GM11168 (cell line): ENCODE data around the gene IQCM.

ENCODE experiments used
- in situ Hi-C: fragments of 300-500 bp; cut with MboI; formaldehyde crosslinking; loops from one replicate; pipeline ENCODE4 v1.12.0; 2022; ENCODE audit warnings: low sequenced_read_pairs; ENCODE audit not compliant: unreplicated experiment

IQCM gene

DNA sequence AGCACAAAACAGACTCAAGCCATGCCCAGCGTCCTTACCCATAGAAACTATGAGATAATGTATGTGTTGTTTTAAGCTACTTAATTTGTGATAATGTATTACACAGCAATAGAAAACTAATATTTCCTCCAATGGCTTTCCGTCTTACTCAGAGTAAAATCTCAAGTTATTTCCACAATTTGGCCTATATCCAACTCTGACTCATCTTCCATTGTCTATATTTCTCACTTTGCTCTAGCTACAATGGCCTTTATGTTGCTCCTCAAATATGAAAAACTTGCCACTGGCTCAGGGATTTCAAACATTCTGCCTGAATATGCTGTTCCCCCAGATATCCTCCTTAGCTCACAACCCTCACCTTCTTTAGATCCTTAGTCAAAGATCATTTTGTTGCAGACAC, 31.6 kb downstream of the IQCM start:
- in situ Hi-C loops: no loop called here

DNA sequence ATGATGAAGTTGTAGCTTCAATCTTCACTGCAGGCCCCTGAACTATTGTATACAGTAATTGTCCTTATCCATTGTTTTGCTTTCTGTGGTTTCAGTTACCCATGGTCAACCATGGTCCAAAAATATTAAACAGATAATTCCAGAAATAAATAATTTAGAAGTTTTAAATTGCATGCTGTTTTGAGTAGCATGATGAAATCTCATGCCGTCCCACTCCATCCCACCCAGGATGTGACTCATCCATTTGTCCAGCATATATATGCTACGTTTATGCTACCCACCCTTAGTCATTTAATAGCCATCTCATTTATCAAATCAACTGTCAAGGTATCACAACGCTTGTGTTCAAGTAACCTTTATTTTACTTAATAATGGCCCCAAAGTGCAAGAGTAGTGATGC, 34.5 kb downstream of the IQCM start:
- in situ Hi-C loops: no loop called here

DNA sequence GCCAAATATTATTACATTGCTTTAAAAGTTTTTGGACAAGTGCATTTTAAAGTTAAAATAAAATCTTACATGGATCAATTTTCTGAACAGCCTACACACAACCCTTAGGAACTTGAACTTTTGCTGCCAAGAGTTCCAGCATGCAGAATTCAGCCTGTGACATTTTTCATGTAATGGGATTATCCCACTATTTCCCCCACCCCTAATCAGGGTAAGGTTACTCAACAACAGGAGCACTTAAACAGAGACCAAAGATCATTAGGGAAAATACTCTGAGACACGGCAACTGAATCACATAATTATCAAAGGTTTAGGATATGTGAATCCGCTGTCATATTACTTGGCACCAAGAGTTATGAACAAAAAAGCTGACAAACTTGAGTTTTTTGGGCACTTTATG, 47.2 kb downstream of the IQCM start:
- in situ Hi-C loops: no loop called here

DNA sequence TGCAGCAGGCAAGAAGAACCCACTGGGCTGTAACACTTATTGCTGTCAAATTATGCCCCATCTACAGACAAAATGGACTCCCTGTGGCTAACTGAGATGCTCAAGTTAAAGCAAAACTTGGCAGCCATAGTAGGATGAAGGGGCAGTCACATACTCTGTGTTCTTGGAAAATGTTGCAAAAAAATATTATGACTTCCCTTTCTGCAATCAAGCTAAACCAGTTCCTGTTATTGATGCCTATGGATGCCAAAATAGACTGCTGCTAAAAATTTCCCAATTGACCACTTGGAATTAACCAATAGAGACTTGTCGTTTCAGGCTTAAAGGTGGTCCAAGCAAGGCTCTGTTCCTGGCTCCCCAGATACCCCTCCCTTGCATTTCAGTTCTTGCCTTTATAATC, 49.5 kb downstream of the IQCM start:
- in situ Hi-C loops: no loop called here

DNA sequence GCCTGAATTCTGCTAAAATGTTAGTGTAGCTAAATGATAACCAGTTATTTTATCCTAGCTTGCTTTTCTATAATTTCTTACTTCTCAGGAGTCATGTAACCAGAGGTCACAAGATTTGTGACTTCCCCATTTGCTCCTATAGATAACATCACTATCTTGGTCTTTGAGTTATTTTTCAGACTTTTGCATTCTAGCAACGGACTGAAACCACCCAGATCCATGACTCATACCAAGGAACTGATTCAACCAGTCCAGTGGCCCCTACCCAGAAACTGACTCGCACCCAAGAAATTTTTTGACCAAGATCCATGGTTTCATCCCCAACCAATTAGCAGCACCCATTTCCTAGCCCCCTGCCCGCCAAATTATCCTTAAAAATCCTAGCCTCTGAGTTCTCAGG, 50.0 kb downstream of the IQCM start:
- in situ Hi-C loops: no loop called here

DNA sequence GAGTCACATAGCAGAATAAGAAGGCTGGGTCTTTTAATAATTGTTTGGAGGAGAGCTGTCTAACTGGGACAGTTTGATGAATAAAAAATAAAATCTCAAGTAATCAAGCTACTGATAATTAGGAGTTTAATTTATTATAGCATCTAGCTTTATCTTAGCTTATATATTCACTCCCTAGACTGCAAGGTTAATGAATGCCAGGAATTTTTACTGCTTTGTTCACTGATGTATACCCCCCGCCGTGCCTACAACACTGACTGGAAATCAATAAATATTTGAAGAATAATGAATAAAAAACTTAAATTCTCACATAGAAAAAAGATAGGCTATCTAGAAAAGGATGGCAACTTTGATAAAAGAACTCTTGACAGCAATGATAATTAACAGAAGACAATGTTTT, 59.7 kb downstream of the IQCM start:
- in situ Hi-C loops: no loop called here

DNA sequence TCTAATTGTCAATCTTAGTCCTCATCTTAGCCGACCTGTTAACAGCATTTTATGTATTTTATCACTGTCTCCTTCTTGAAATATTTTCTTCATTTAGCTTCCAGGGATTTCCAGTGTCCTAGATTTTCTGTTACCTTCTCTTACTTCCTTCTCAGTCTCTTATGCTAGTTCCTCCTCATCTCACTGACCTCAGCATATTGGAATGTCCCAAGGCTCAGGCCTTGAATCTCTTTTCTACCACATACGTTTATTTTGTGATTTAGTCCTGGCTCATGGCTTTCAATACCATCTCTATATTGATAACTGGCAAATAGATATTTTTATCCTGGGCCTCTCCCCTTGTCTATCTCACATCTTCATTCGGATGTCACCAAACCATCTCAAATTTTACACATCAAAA, 61.1 kb downstream of the IQCM start:
- in situ Hi-C loops: no loop called here

DNA sequence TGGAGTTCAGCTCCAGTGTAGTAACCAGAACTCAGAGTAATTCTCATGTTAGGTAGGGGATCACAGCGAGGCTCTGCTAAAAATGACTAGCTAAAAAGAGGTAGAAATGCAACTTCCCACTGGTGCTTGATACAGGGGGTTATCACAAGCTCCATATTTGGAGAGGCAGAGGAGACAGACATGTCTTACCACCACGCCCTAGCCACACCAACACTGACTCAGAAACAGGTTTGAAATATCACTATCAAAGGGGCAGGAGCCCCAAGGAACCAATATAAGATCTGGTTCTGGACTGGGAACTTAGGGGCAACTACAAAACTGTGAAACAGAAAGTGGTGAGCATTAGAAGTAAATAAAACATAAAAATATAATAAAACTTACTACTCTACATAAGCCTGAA, 62.9 kb downstream of the IQCM start:
- in situ Hi-C loops: no loop called here

DNA sequence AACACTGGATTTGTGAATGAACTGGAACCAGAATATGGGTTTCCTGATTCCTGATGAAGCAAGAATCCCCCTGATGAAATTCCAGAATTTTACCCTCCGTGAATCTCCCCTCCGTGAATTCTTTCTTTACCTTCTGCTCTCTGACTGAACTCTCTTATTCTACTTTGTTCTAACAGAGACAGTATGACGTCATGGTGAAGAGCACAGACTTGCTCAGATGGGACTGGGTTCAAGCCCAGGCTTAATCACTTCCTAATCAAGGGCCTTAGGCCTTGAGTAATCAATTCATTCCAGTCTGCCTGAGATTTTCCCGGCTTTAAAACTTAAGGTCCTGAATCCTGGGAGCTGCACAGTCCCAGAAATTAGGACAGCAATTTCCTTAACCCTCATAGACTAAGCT, 64.5 kb downstream of the IQCM start:
- in situ Hi-C loops: no loop called here

DNA sequence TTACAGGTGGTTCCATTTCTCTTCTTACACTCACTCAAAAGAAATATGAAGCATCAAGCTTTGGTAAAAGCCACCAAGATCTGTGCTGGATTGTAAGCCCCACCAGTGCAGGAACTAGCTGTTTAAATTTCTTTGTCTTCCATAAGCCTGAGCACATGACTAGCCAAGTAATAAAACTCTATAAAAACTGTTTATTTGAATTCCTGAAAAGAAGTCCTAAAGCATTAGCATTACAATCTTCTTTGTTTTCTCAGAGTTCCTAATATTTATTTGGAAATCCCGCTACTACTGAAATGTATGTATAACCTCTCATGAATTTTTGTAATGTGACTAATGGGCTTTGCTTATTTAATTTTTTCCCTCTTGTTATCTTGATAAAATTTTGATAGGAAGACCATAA, 65.9 kb downstream of the IQCM start:
- in situ Hi-C loops: no loop called here

DNA sequence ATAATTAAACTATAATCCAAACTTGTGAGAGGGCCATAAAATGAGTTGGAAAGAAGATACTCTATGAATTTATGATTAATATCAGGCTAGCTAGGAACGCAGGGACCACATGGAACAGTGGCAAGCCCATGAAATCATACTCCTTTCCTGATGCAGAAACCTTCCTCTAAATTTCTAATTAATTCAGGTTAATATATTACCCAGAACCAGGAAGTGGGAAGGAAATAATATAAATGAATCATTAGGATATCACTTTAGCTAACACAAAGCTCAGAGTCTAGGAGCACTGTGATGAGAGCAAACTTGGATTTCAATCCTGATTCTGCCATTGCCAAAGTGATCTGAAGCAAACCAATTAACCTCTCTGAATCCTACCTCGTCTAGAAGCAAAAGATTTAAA, 68.0 kb downstream of the IQCM start:
- in situ Hi-C loops: no loop called here

DNA sequence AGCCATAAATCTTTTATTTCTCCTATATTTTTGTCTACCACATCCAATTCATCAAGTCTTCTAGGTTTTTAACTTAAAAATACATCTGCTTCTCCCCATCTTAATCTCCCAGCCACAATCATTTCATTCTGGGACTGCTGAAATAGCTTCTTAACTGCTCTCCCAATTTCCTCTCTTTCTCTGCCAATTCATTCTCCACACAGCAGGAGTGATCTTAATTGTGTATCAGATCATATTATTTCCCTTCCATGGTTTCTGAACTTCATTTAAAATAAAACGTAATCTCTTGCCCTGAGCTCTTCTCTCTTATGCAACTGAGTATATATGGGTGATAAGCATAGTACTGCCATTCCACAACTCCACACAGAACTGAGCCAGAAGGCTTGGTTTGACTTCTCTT, 69.4 kb downstream of the IQCM start:
- in situ Hi-C loops: no loop called here

DNA sequence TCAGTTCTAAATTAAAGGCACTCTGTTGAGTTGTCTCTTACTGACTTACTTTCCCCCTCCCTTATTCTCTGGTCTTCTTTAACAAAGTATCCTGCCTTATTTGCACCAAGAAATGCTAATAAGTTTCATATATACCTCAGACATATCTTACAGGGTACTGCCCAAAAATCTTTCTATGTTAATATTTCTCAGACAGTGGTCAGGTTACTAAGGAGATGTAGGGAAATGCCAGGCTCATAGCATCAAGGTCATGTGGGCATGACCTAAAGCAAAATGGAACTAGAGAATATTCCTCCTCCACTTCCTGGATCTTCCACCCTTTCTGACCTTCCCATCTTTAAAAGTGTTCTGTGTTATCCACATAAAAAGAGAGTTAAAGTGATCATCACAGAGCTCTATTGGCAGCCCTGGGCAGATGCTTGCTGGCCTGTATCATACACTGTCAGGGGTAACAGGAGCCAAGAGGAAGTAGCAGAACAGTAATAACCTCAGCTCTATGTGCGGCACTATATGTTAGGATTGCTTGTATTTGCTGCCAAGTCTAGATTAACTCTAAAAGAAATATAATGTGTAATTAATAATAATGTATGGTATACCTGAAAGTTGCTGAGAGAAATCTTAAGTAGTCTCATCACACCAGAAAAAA, 74.3 kb downstream of the IQCM start:
- in situ Hi-C loops: no loop called here

DNA sequence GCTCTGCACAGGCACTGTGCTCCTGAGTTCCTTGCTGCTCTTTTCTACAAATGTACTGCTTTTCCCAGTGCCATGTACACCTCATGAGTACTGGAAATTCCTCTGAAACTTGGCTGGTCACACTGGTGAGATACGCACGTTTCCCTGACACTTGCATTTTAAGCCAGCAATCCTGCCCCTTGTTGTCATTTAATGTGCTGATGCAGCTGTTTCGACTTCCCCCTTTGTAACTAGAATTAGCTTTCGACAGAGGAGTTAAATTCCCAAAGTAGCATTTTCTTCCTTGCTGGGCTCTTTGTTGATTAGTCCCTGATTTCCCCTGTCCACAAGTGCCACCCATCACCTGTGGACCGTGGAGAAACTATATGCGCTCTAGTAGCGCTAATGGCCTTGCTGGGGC, 77.5 kb downstream of the IQCM start:
- in situ Hi-C loops: no loop called here

DNA sequence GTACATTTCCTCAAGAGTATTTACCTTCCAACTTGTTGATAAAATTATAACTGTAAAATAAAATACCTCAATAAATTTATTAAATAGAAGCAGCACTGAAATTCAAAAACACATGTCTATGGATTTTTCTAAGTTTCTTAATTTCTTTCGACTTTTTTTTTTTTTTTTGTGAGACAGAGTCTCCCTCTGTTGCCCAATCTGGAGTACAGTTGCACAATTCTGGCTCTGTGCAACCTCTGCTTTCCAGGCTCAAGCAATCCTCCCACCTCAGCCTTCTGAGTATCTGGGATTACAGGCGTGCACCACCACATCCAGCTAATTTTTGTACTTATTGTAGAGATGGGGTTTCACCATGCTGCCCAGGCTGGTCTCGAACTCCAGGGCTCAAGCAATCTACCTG, 79.8 kb downstream of the IQCM start:
- in situ Hi-C loops: no loop called here

DNA sequence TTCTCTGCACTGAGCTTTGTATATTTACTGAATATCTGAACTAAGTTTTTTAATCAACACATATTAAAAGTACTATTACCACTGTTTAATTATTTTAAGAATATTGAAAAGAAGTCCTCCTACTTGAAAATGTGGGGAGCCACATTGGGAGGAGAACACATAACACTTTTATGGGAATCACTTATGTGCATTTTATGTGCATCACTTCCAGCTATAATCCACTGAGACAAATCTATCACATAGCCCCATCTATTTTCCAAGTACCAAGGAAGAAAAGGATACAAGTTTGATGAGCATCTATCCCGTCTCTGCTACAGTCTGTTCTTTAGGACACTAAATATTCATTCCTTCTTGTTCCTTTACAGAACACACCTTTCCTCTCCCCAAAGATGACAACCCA, 87.2 kb downstream of the IQCM start:
- in situ Hi-C loops: no loop called here

DNA sequence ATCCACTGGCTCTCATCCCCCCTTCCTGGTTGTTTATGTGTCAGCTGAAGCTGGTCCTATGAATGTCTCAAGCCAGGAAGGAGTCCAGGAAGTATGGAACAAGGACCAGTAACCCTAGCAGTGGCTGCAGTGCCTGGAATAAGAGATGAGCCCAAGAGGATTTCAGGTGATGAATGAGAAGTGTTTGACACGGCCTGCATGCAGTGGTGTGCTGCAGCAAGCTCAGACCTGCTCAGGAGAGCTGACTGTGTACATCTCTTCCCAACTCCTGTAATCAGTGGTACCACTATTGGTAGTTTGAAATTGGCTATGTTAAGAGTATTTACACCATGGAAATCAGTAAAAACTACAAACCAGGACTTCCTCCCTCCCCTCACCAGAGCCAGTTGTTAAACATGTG, 88.0 kb downstream of the IQCM start:
- in situ Hi-C loops: no loop called here

DNA sequence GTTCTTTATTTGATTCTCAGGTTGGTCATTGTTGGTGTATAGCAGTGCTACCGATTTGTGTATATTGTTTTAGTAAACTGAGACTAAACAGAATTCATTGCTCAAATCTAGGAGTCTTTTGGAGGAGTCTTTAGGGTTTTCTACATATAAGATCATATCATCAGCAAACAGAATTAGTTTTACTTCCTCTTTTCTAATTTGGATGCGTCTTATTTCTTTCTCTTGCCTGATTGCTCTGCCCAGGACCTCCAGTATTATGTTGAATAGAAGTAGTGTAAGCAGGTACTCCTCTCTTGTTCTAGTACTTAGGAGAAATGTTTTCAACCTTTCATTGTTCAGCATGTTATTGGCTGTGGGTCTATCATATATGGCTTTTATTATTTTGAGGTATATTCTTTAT, 92.6 kb downstream of the IQCM start:
- in situ Hi-C loops: no loop called here

DNA sequence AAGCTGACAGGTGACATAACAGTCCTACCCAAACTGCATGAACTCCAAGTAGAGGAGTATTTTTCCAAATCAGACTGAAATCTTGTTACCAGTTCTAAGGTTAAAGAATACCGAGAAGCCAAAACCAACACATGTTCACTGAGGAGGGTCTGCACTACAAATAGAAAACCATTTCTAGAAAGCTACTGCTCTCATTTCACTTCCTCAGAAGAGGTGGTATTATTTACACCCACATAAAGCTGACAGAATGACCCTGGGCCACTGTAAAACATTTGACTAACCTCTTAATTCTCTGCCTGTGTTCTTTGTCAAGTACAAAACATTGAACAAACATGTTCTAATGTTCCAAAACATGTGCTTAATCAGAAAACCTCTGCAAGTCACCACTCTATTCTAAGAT, 95.8 kb downstream of the IQCM start:
- in situ Hi-C loops: no loop called here

DNA sequence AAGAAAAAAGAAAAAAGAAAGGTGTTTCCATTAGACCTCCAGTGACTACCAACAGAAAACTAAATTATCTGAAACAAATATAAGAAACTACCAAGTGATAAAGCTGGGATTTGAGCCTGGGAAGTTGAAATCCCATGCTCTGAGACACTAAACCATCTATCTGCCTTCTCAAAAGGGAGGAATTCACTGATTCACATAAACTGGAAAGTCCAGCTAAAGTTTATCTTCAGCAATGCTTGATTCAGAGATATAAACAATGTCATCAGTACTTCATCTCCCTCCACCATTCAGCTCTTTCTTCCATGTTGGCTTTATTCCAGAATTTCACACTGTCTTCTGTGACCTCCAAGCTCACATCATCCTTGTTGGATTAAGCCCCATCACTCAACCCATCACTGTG, 96.3 kb downstream of the IQCM start:
- in situ Hi-C loops: no loop called here

DNA sequence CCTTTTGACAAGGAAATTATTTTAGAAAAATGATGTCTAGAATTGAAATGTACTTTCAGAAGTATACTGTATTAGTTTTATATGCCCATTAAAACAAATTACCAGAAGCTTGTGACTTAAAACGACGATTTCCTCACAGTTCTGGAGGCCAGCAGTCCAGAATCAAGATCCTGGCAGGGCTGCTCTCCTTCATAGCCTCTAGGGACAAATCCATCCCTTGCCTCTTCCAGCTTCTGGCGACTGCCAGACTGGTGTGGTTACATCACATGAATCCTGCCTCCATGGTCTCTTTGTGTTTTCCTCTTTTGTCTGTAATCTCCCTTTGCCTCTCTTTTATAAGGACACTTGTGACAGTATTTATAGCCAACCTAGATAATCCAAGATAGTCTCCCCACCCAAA, 97.1 kb downstream of the IQCM start:
- in situ Hi-C loops: no loop called here

DNA sequence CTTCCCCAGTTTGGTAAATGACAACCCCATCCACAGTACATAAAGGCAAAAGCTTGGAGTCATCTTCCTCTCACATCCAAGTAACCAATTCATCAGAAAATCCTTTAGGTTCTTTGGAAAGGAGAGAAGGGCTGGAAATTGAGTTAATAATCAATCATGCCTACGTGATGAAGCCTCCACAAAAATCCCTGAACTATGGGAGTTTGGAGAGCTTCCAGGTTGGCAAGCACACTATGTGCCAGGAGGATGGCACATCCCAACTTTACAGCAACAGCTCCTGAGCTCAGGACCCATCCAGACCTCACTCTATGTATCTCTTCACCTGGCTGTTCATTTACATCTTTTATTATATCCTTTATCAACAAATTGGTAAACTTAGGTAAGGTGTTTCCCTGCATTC, 98.9 kb downstream of the IQCM start:
- in situ Hi-C loops: no loop called here
